ENCODE data around the gene RALGAPA1. TPM values are rescaled to one million over a fixed set of nuclear protein-coding genes. Genes with fewer than 3 reads are reported as not detected.

Gene RALGAPA1
- total RNA-seq, 1 donor from 2014 or later: 31.1 TPM

- Histone ChIP-seq H3K27me3 (ENCODE audit: control insufficient read depth, insufficient read depth, low read length) (no peaks in the 10 kb centered on the region), H3K4me3 (ENCODE audit: low read depth, low read length) (no peak overlapping the region), H3K36me3 (ENCODE audit: control insufficient read depth, insufficient read depth, low read length) (no peaks in the 10 kb centered on the region)
- TF ChIP-seq, protein P1, sequence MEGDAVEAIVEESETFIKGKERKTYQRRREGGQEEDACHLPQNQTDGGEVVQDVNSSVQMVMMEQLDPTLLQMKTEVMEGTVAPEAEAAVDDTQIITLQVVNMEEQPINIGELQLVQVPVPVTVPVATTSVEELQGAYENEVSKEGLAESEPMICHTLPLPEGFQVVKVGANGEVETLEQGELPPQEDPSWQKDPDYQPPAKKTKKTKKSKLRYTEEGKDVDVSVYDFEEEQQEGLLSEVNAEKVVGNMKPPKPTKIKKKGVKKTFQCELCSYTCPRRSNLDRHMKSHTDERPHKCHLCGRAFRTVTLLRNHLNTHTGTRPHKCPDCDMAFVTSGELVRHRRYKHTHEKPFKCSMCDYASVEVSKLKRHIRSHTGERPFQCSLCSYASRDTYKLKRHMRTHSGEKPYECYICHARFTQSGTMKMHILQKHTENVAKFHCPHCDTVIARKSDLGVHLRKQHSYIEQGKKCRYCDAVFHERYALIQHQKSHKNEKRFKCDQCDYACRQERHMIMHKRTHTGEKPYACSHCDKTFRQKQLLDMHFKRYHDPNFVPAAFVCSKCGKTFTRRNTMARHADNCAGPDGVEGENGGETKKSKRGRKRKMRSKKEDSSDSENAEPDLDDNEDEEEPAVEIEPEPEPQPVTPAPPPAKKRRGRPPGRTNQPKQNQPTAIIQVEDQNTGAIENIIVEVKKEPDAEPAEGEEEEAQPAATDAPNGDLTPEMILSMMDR (IDR thresholded peaks at IDR 0.05; ENCODE audit: insufficient read depth, low read length, poor library complexity, severe bottlenecking): no peak
- no peak for DNase-seq (ENCODE audit: low read depth)
Measured at GRCh38 chr14:35704793-35705493, 104.2 kb downstream of the RALGAPA1 start.

DNA sequence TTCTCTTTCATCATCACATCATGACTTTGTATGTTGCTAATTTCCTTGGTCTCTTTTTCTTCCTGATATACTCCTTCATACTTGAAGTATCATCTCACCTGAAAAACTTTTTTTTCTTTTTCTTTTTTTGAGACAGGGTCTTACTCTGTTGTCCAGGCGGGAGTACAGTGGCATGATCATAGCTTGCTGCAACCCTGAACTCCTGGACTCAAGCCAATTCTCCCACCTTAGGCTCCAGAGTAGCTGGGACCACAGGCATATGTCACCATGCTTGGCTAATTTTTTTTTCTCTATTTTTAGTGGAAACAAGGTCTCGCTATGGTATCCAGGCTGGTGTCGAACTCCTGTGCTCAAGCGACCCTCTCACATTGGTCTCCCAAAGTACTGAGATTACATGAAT, 107.6 kb downstream of the RALGAPA1 start:
- no peak overlapping the region for H3K4me3 ChIP-seq (ENCODE audit: low read depth, low read length)
- no peaks in the 10 kb centered on the region for H3K27me3 ChIP-seq (ENCODE audit: control insufficient read depth, insufficient read depth, low read length)
- H3K36me3 ChIP-seq (ENCODE audit: control insufficient read depth, insufficient read depth, low read length): no peaks in the 10 kb centered on the region
- no peak for DNase-seq (ENCODE audit: low read depth)
- TF ChIP-seq, protein P1 (IDR thresholded peaks at IDR 0.05; ENCODE audit: insufficient read depth, low read length, poor library complexity, severe bottlenecking): no peak

GRCh38 chr14:35699791-35700444, 109.2 kb downstream of the RALGAPA1 start:
- no peaks in the 10 kb centered on the region for H3K36me3 ChIP-seq (ENCODE audit: control insufficient read depth, insufficient read depth, low read length)
- H3K27me3 ChIP-seq (ENCODE audit: control insufficient read depth, insufficient read depth, low read length): no peaks in the 10 kb centered on the region
- no peak for DNase-seq (ENCODE audit: low read depth)
- no peak overlapping the region for H3K4me3 ChIP-seq (ENCODE audit: low read depth, low read length)
- TF ChIP-seq, protein P1 (IDR thresholded peaks at IDR 0.05; ENCODE audit: insufficient read depth, low read length, poor library complexity, severe bottlenecking): no peak

- Histone ChIP-seq H3K4me3 (ENCODE audit: low read depth, low read length) (no peak overlapping the region), H3K36me3 (ENCODE audit: control insufficient read depth, insufficient read depth, low read length) (no peaks in the 10 kb centered on the region), H3K27me3 (ENCODE audit: control insufficient read depth, insufficient read depth, low read length) (no peaks in the 10 kb centered on the region)
- TF ChIP-seq, protein P1 (IDR thresholded peaks at IDR 0.05; ENCODE audit: insufficient read depth, low read length, poor library complexity, severe bottlenecking): no peak
- no peak for DNase-seq (ENCODE audit: low read depth)
Measured at GRCh38 chr14:35696575-35696974, 112.5 kb downstream of the RALGAPA1 start.

- no peak for DNase-seq (ENCODE audit: low read depth)
- TF ChIP-seq, protein P1 (IDR thresholded peaks at IDR 0.05; ENCODE audit: insufficient read depth, low read length, poor library complexity, severe bottlenecking): no peak
- no peak overlapping the region for H3K4me3 ChIP-seq (ENCODE audit: low read depth, low read length)
- no peaks in the 10 kb centered on the region for H3K27me3 ChIP-seq (ENCODE audit: control insufficient read depth, insufficient read depth, low read length)
- H3K36me3 ChIP-seq (ENCODE audit: control insufficient read depth, insufficient read depth, low read length): no peaks in the 10 kb centered on the region
Measured at GRCh38 chr14:35696119-35696518, 113.0 kb downstream of the RALGAPA1 start.
